Stimulated activated CD4-positive, alpha-beta T cell treated with anti-CD3 and anti-CD28 coated beads, TNF-alpha, amount 100 ng/mL, for 48 hours (primary cell): ENCODE data around the gene MYL6.

Experiments
- DNase-seq, 3 donors: peaks; one replicate each; pipeline ENCODE4 v3.0.0-alpha.2; 2020; ENCODE audit warnings: low read depth in 3 of 3

The MYL6 gene

GRCh38 chr12:56129206-56129941 lies 28.8 kb upstream of the MYL6 start:
- DNase-seq, result no peak

- no peak for DNase-seq
Measured at GRCh38 chr12:56129942-56130495, 28.1 kb upstream of the MYL6 start.

GRCh38 chr12:56130876-56131275 lies 27.3 kb upstream of the MYL6 start:
- DNase-seq, result no peak

- DNase-seq, result no peak
Measured at GRCh38 chr12:56134897-56135296, 23.3 kb upstream of the MYL6 start.

- DNase-seq, result no peak
Measured at GRCh38 chr12:56137853-56138571, 20.1 kb upstream of the MYL6 start.

GRCh38 chr12:56141946-56142784 lies 16.0 kb upstream of the MYL6 start:
- no peak for DNase-seq

- no peak for DNase-seq
Measured at GRCh38 chr12:56143217-56143616, 14.9 kb upstream of the MYL6 start.

GRCh38 chr12:56143870-56144269 lies 14.3 kb upstream of the MYL6 start:
- DNase-seq, result no peak

GRCh38 chr12:56145217-56145616 lies 12.9 kb upstream of the MYL6 start:
- no peak for DNase-seq

- no peak for DNase-seq
Measured at GRCh38 chr12:56146492-56147460, 11.4 kb upstream of the MYL6 start.

GRCh38 chr12:56150563-56150962 lies 7.6 kb upstream of the MYL6 start:
- DNase-seq, result no peak

- DNase-seq, result peak; percentile 44 to 61 (median 59)
Measured at GRCh38 chr12:56151672-56152131, 6.5 kb upstream of the MYL6 start.

GRCh38 chr12:56152132-56152755 lies 5.9 kb upstream of the MYL6 start, which contains the start of gene MYL6B:
TSS of gene MYL6B (plus strand) at chr12:56152587. CDS start at chr12:56153919, 1,332 bp downstream.
- DNase-seq, result peak; percentile 90 to 92 (median 92)

GRCh38 chr12:56152756-56153677 lies 5.1 kb upstream of the MYL6 start:
- no peak for DNase-seq

GRCh38 chr12:56153678-56154065 lies 4.5 kb upstream of the MYL6 start:
- no peak for DNase-seq

GRCh38 chr12:56154246-56154771 lies 3.9 kb upstream of the MYL6 start:
- DNase-seq, result no peak

- DNase-seq, result no peak
Measured at GRCh38 chr12:56154818-56155217, 3.3 kb upstream of the MYL6 start.

GRCh38 chr12:56155256-56155845 lies 2.8 kb upstream of the MYL6 start:
- no peak for DNase-seq
